Liver (tissue), 3 donors: ENCODE data around the gene KPNA2.

Source experiments
- EGR1 ChIP-seq, 2 donors: IDR thresholded peaks; 2 replicates each; pipeline ENCODE4 v1.6.1; 2016 to 2018; ENCODE audit warnings: antibody characterized with exemption in 2 of 2, low read depth in 2 of 2
- FOXA1 ChIP-seq: IDR thresholded peaks from 2 replicates; pipeline ENCODE4 v1.6.1; 2016; ENCODE audit warnings: antibody characterized with exemption
- GABPA ChIP-seq, 2 donors: IDR thresholded peaks in 1 of 2; conservative IDR thresholded peaks in 1 of 2; 2 replicates each; pipeline ENCODE4 v1.6.1; 2016; ENCODE audit warnings: antibody characterized with exemption in 2 of 2, mild to moderate bottlenecking in 1 of 2, moderate library complexity in 1 of 2
- HNF4A ChIP-seq, 2 donors: conservative IDR thresholded peaks; 2 replicates each; pipeline ENCODE4 v1.6.1; 2016; ENCODE audit warnings: antibody characterized with exemption in 2 of 2, mild to moderate bottlenecking in 2 of 2
- RAD21 ChIP-seq, 2 donors: IDR thresholded peaks; 2 replicates each; pipeline ENCODE4 v1.6.1; 2016; ENCODE audit warnings: antibody characterized with exemption in 2 of 2, mild to moderate bottlenecking in 2 of 2
- RXRA ChIP-seq, 2 donors: IDR thresholded peaks; 2 replicates each; pipeline ENCODE4 v1.6.1; 2017 to 2018; ENCODE audit warnings: antibody characterized with exemption in 2 of 2, mild to moderate bottlenecking in 1 of 2
- SP1 ChIP-seq: IDR thresholded peaks from 2 replicates; pipeline ENCODE4 v1.6.1; 2018; ENCODE audit warnings: antibody characterized with exemption, mild to moderate bottlenecking
- TAF1 ChIP-seq: conservative IDR thresholded peaks from 2 replicates; pipeline ENCODE4 v1.6.1; 2016; ENCODE audit warnings: antibody characterized with exemption, mild to moderate bottlenecking
- YY1 ChIP-seq: IDR thresholded peaks from 2 replicates; pipeline ENCODE4 v1.6.1; 2016; ENCODE audit warnings: antibody characterized with exemption, mild to moderate bottlenecking
- TF ChIP-seq, protein P1 (sequence below): fragments of 150-350 bp; IDR thresholded peaks from 2 replicates; pipeline ENCODE4 v1.5.1; 2017; ENCODE audit warnings: improper control_type of control experiment, low read depth, low read length; ENCODE audit not compliant: missing input control
- TF ChIP-seq, protein P2 (sequence below): IDR thresholded peaks from 2 replicates; pipeline ENCODE4 v1.6.1; 2016; ENCODE audit warnings: antibody characterized with exemption, mild to moderate bottlenecking
- TF ChIP-seq, protein P3 (sequence below): IDR thresholded peaks from 2 replicates; pipeline ENCODE4 v1.6.1; 2016; ENCODE audit warnings: antibody characterized with exemption
- donor health status: healthy.
- donor health status: healthy.

- TF ChIP-seq, protein P1, sequence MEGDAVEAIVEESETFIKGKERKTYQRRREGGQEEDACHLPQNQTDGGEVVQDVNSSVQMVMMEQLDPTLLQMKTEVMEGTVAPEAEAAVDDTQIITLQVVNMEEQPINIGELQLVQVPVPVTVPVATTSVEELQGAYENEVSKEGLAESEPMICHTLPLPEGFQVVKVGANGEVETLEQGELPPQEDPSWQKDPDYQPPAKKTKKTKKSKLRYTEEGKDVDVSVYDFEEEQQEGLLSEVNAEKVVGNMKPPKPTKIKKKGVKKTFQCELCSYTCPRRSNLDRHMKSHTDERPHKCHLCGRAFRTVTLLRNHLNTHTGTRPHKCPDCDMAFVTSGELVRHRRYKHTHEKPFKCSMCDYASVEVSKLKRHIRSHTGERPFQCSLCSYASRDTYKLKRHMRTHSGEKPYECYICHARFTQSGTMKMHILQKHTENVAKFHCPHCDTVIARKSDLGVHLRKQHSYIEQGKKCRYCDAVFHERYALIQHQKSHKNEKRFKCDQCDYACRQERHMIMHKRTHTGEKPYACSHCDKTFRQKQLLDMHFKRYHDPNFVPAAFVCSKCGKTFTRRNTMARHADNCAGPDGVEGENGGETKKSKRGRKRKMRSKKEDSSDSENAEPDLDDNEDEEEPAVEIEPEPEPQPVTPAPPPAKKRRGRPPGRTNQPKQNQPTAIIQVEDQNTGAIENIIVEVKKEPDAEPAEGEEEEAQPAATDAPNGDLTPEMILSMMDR = no peak
- TF ChIP-seq TAF1 (no peak), GABPA (IDR thresholded peaks at IDR 0.05 in 1 of 2, conservative IDR thresholded peaks at IDR 0.05 in 1 of 2) (no peak), RAD21 (IDR thresholded peaks at IDR 0.05) (no peak), FOXA1 (no peak), YY1 (no peak), EGR1 (IDR thresholded peaks at IDR 0.05; ENCODE audit: low read depth in 2 of 2) (no peak), RXRA (IDR thresholded peaks at IDR 0.05) (no peak), HNF4A (conservative IDR thresholded peaks at IDR 0.05) (no peak), SP1 (no peak)
- TF ChIP-seq, protein P2, sequence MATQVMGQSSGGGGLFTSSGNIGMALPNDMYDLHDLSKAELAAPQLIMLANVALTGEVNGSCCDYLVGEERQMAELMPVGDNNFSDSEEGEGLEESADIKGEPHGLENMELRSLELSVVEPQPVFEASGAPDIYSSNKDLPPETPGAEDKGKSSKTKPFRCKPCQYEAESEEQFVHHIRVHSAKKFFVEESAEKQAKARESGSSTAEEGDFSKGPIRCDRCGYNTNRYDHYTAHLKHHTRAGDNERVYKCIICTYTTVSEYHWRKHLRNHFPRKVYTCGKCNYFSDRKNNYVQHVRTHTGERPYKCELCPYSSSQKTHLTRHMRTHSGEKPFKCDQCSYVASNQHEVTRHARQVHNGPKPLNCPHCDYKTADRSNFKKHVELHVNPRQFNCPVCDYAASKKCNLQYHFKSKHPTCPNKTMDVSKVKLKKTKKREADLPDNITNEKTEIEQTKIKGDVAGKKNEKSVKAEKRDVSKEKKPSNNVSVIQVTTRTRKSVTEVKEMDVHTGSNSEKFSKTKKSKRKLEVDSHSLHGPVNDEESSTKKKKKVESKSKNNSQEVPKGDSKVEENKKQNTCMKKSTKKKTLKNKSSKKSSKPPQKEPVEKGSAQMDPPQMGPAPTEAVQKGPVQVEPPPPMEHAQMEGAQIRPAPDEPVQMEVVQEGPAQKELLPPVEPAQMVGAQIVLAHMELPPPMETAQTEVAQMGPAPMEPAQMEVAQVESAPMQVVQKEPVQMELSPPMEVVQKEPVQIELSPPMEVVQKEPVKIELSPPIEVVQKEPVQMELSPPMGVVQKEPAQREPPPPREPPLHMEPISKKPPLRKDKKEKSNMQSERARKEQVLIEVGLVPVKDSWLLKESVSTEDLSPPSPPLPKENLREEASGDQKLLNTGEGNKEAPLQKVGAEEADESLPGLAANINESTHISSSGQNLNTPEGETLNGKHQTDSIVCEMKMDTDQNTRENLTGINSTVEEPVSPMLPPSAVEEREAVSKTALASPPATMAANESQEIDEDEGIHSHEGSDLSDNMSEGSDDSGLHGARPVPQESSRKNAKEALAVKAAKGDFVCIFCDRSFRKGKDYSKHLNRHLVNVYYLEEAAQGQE = no peak
- TF ChIP-seq, protein P3, sequence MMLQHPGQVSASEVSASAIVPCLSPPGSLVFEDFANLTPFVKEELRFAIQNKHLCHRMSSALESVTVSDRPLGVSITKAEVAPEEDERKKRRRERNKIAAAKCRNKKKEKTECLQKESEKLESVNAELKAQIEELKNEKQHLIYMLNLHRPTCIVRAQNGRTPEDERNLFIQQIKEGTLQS = no peak
These were observed 1.7 kb upstream of the KPNA2 start for GRCh38 chr17:68033636-68034451.
